Eye (tissue), 1 donor: ENCODE data around the gene SLC7A7.
A peak's percentile ranks its signal among the peaks of the same experiment; 100 is the strongest.
"Not testable (repeated sequence)": the region's sequence is repeated elsewhere in the genome, so short reads cannot be mapped to it uniquely, and the experiment has no call there.

ENCODE experiments used
- DNase-seq: peaks from one replicate; pipeline ENCODE4 v3.0.0-alpha.2; 2015

Gene SLC7A7

DNA sequence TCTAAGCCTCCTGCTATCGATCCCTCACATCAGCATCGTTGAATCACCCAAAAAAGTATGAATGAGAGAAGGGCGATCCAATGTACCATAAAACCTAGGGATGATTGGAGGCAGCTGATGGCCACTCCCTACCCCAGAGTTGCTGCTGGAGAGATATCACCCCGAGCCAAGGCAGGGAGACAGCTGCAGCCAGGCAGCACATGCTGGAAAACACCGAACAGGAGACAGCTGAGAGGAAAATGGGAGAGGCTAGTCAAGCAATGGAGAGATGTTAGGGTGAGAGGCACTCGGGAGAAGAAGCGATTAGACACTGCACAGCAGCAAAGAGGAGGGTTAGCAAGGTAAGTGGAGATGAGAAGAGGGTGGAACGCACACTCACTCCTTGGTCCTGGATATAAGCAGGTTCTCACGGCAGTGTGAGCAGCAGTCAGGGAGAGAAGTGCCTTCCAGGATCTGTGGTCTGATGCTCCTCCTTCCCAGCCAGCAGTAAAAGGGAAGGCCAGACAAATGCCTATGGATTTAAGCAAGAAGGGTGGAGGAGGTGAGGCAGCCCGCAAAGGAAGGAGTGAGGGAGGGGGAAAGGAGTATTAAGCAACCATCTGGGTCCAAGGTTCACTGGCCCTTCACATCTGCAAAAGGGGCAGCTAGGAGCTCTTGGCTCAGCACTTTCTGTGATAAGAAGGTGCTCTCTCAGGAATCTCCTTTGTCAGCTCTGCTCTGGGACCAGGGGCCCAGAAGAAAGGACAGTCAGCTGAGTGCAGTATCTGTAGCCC is at the start of gene SLC7A7:
SLC7A7 (minus strand) TSS at position 495 of the 773 bp plus-strand sequence. CDS start 2,037 bp downstream, outside the sequence.
- peak; percentile 19 for DNase-seq

DNA sequence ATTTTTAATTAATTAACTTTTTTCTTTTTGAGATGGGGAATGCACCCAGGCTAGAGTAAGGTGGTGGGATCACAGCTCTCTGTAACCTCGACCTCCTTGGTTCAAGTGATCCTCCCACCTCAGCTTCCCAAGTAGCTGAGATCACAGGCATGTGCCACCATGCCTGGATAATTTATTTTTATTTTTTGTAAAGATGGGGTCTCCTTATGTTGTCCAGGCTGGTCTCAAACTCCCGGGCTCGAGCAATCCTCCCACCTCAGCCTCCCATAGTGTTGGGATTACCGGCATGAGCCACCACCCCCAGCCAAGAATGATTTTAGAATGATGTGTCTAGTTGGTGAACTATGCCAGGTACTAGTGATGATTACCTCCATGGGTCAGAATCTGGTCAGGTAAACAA is 49.7 kb upstream of the SLC7A7 start:
- no peak for DNase-seq

DNA sequence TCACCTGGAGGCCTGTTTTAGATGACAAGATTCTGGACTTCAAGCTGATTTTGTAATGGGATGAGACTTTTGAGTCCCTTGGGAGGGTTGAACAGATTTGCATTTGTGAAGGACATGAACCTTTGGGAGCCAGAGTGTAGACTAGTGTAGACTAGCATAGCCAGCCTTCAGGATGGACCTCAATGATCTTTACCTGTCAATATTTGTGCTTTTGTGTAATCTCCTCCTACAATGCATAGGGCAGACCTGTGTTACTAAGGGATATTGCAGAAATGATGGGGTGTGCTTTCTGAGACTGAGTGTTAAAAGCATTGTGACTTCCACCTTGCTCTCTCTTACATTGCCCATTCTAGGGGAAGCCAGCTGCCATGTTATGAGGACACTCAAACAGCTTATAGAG is 46.4 kb upstream of the SLC7A7 start:
- no peak for DNase-seq

DNA sequence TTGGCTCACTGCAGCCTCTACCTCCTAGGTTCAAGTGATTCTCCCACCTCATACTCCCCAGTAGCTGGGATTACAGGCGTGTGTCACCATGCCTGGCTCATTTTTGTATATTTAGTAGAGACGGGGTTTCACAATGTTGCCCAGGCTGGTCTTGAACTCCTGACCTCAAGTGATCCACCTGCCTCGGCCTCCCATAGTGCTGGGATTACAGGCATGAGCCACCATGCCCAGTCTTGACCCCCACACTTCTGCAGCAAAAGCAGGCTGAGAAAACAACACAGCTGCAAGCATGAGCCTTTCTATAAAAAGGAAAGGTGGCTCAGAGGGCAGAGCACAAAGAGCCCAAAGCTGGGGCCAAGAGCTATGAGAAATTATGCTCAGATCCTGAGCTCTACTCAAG is 45.1 kb upstream of the SLC7A7 start:
- not testable (repeated sequence) for DNase-seq

DNA sequence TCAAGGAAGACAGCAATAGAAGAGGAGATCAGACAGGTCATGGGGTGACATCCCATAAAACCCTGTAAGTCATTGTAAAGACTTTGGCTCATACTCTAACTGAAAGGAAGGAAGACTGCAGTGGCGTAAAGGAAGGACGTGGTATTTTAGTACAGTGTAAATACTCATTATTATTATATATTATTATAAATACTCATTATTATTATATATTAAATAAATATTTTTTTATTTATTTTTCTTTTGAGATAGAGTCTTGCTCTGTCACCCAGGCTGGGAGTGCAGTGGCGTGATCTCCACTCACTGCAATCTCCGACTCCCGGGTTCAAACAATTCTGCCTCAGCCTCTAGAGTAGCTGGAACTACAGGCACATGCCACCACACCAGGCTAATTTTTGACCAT is 41.2 kb upstream of the SLC7A7 start:
- no peak for DNase-seq

DNA sequence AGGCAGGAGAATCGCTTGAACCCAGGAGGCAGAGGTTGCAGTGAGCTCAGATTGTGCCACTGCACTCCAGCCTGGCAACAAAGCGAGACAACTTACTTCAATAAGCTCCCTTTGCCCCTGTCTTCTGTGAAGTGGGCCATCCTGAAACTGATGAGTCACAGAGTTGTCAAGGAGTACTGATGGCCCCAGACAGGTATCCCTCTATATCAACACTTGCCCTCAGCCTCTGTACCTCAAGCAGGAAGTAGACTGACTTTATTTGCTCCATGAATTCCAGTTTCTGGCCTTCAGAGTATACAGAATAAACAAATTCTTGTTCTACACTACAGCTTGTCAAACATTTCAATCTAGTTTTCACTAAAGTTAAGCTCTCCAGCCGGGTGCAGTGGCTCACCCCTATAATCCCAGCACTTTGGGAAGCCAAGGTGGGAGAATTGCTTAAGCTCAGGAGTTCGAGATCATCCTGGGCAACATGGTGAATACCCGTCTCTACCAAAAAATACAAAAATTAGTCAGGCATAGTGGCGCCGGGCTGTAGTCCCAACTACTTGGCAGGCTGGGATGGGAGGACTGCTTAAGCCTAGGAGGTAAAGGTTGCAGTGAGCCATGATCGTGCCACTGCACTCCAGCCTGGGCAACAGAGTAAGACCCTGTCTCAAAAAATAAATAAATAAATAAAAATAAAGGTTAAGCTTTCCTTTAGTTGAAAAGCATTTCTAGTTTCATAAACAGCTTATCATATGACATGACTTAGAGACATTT is 39.9 kb upstream of the SLC7A7 start:
- DNase-seq = no peak

DNA sequence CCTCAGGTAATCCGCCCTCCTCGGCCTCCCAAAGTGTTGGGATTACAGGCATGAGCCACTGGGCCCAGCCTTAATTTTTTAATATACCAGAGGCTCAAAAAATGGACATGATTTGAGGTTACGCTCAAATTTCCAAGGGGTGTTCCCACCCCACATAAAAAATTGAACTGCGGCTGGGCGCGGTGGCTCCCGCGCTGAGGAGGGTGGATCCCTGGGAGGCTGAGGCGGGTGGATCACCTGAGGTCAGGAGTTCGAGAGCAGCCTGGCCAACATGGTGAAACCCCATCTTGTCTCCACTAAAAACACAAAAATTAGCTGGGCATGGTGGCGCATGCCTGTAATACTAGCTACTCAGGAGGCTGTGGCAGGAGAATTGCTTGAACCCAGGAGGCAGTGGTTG is 39.1 kb upstream of the SLC7A7 start:
- not testable (repeated sequence) for DNase-seq

DNA sequence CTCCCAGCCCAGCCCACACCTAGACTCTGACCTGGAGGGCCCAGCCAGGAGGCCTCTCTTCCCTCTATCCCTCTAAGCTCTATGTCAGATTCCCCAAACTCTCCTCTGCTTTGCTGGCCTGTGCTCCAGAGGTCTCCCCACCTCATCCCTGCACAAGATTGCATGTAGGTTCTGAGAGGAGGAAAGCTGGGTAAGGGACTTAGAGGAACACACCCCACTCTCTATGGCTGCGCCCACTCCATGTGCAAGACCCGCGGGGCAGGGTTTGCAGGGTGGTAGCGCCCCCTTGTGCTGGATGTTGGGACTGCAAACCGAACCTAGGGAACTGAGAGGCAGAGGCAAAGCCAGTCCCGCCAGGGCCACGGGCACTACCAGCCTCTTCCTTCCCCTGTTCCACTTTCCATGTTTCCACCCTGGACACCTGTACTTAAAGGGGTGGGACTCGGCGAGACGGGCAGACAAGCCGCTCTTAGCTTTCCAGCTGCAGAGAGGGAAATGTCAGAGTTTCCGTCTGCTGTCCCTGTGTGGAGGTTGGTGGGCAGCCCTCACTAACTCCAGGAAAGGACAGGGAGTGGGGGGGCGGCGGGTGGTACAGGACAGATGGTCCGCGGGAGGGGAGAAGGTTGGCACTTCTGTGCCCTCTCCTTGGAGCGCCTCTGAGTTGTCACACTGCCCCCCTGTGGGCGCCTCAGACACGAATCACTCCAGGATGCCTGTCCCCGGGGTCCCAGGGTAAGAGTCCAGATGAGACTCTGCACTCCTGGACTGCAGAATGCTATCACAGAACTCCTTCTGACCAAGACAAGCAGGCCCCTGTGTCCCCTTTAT is 37.9 kb upstream of the SLC7A7 start:
- peak; percentile 97 for DNase-seq

DNA sequence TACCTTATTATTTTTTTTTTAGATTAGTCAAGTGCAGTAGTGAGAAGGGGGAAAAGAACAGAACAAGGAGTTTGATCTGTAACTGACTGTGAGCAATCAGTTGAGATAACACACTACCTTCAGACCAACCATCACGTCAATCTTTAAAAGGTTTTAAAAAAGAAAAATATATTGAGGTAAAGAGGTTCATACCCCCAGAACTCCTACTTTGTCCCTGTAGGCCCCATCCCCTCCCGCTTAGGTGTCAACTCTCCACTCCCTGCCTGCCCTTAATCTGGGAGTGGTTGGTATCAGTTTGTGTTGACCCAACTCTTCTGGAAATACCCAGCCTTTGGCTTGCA is 37.3 kb upstream of the SLC7A7 start:
- DNase-seq = no peak

DNA sequence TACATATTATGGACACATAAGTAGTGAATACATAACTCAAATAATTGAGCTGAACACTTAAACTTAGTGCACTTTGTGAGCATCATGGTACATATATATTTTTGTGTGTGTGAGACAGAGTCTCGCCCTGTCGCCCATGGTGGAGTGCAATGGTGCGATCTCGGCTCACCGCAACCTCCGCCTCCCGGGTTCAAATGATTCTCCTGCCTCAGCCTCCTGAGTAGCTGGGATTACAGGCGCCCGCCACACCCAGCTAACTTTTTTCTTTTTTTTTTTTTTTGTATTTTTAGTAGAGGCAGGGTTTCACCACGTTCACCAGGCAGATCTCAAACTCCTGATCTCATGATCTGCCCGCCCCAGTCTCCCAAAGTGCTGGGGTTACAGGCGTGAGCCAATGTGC is 36.9 kb upstream of the SLC7A7 start:
- DNase-seq = not testable (repeated sequence)

DNA sequence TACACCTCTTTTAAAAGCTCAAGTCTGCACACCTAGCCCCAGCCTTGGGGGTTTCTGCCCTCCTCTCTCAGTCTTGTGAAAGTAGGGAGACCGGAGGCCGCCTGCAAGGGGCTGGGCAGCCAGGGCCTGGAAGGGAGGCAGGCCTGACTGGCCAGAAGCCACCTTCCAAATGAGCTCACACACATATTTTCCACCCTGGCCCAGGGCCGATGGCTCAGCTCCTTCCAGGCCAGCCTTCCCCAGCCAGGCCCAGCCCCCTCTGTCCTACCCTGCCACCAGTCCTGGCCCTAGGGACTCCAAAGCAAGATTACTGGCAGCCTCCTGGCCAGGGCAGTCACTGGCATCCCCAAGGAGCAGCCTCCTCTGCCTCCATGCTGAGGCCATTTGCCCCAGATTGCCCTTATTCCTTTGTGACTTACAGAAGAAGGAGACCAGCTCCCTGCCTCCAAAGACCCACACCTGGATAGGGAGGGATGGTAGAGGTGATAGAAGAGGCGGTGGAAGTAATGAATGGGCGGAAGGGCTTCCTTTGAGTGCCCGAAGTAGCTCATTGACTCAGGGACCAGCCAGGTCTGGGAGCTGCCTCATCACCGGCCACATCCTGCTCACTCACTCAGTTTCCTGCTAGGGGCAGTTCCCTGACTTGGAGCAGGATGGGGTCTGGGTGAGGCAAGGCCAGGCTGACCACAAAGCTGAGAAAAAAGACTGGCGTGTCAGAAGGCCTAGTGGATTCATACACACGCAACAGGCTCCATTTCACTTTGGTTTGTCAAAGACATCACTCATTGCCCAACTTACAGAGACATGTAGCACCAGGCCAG is 35.9 kb upstream of the SLC7A7 start:
- peak; percentile 48 for DNase-seq

DNA sequence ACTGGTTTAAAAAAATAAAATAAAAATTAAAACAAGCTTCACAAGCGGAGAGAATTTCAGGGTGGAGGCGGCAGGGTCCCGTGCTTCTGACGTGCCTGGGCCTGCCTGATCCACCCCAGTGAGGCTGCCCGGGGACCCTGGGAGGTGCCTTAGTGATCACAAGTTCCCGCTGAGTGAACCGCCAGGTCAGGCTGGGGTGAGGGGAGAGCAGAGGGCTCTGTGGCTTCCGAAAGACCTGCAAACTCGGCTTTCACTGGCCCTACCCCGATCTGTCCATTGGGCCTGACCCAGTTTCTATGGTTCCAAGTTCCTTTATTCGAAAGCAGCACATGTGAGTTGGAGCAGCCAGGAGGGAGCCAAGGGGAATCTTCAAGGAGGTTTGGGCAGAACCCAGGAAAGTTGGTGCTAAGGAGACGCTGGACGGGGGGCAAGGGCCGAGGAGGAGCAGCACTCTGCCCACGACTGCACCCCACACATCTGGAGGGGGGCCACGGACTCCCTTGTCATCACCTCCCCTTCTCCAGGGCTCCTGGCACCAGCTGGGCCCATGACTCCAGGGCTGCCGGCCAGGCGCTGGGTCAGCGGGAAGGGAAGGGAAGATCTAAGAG is 34.1 kb upstream of the SLC7A7 start:
- no peak for DNase-seq

DNA sequence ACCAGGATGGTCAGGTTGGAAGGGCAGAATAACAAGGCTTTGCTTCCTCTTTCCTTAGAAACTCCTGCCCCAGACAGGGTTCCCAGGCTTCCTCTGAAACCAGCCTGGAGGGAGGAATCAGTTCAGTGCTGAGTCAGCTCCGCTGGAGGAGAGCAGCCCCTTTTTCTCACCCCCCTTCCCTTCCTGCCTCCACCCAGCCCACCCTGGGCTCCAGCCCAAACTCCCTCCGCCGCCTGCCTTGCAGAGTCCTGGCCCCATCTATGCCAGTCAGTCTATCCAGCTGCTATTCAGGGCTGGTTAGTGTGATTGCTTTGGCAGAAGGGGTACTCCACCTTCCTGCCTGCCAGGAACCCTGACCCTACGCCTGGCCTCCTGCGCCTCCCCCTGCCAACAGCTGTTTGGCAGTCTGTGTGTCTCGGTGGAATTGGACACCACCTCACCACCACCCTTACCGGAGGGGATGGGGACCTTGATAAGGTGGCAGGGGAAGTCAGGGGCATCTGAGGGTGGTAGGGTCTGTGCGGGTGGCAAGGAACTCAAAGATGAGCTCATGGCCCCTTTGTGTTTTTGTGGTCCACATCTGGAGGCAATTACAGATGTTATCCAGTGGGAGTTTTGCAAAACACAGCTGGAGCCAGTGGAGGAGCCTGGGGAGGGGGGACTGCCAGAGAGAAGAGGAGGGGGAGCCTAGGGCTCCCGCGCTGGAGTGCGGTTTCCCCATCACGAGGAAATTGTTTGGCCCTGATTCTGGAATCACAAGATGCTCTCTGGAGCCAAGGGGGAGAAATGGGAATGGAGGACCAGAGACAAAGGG is 33.3 kb upstream of the SLC7A7 start:
- DNase-seq = peak; percentile 90

DNA sequence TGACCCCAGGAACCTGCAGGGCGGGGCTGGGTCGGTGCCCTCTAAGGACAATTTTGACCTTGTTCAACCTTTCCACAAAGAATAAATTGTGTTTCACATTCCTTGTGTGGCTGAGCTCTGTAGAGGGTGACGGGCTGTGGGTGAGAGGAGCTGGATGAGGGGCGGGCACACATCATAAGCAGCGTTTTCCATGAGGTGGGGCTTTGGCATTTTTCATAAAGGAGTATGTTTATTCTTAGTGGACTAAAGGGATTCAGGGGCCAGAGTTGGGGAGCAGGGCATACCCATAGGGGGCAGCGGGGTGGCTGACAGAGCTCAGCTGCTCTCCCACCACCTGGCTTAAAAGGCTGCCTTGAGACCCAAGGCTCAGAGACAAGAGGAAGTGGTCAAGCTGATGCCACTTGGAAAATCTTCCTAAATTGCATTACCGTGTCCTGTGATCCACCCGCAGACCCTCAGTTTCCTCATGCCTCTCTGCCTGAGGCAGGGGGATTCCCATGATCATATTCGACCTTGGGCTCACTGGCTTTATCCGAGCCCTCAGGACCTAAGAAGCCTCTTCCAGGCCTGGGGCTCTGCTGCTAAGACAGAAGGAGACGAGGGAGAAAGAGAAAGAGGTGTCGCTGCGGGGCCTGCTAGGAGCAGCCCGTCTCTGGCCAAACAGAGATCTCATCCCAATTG is 32.6 kb upstream of the SLC7A7 start:
- no peak for DNase-seq

DNA sequence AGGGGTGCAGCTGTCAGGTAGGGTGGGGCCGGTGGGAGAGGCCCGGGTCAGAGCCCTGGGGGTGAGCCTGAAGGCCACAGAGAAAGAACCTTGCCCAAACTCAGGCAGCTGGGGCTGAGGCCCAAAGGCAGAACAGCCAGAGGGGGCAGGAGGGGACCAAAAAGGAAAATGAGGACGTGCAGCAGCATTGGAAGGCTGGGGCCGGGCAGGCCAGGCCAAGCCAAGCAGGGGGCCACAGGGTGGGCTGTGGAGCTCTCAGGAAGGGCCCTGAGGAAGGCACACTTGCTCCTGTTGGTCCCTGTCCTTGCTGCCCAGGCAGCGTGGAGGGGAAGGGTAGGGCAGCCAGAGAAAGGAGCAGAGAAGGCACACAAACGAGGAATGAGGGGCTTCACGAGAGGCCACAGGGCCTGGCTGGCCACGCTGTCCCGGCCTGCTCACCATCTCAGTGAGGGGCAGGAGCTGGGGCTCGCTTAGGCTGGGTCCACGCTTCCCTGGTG is 31.6 kb upstream of the SLC7A7 start:
- DNase-seq = no peak

DNA sequence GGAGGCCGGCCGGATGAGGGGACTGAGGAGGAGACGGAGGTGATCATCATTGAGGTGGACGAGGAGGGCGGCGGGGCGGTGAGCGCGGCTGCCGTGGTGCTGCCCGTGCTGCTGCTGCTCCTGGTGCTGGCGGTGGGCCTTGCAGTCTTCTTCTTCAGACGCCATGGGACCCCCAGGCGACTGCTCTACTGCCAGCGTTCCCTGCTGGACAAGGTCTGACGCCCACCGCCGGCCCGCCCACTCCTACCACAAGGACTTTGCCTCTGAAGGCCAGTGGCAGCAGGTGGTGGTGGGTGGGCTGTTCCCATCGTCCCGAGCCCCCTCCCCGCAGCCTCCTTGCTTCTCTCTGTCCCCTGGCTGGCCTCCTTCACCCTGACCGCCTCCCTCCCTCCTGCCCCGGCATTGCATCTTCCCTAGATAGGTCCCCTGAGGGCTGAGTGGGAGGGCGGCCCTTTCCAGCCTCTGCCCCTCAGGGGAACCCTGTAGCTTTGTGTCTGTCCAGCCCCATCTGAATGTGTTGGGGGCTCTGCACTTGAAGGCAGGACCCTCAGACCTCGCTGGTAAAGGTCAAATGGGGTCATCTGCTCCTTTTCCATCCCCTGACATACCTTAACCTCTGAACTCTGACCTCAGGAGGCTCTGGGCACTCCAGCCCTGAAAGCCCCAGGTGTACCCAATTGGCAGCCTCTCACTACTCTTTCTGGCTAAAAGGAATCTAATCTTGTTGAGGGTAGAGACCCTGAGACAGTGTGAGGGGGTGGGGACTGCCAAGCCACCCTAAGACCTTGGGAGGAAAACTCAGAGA is 30.8 kb upstream of the SLC7A7 start:
- no peak for DNase-seq

DNA sequence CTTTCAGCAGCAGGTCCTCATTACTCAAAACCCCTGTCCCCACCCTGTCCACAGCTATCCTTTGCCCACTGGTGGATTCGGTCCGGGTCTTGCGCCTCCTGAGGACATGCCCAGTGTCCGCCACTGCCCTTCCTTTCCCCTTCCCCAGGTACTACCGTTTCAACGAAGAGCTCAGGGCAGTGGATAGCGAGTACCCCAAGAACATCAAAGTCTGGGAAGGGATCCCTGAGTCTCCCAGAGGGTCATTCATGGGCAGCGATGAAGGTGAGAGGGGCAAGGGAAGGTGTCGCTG is 29.8 kb upstream of the SLC7A7 start:
- DNase-seq = no peak

DNA sequence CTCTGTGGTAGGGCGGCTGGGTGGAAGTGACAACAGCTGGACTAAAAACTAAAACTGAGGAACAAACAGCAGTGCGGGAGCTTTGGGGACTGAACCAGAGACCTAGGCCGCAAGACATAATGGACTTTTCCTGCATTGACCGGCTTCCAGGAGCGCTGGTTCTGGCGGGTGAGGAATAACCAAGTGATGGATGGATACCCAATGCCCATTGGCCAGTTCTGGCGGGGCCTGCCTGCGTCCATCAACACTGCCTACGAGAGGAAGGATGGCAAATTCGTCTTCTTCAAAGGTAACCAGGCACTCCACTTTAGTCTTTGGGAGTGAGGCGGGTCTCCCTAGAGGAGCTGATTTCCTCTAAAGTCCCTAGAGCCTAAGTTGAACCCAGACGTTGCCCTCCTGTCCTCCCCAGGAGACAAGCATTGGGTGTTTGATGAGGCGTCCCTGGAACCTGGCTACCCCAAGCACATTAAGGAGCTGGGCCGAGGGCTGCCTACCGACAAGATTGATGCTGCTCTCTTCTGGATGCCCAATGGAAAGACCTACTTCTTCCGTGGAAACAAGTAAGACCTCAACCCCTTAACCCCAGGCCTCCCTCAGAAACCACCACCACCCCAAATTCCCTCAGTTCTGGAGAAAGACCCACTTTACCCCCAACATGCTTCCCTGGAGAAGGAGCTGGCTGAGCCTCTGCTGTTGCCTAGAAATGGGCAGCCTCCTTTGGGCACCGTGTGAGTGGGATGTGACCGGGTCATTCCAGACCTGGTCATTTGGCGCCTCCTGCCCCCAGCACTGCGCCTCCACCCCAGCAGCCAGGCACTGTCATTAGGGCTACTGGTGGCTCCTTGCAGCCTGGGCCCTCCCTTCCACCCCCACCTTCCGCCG is 29.2 kb upstream of the SLC7A7 start:
- DNase-seq = no peak
